GM19328 (cell line): Measurements from ENCODE around the gene KRTAP1-5.
"Not testable (repeated sequence)": the region's sequence is repeated elsewhere in the genome, so short reads cannot be mapped to it uniquely, and the experiment has no call there.

Experiments used
- ATAC-seq: cut with Tn5 transposase; IDR thresholded peaks from one replicate; pipeline ENCODE4 v1.9.1; 2021; ENCODE audit warnings: mild to moderate bottlenecking, moderate library complexity; ENCODE audit not compliant: unreplicated experiment

Gene KRTAP1-5

DNA sequence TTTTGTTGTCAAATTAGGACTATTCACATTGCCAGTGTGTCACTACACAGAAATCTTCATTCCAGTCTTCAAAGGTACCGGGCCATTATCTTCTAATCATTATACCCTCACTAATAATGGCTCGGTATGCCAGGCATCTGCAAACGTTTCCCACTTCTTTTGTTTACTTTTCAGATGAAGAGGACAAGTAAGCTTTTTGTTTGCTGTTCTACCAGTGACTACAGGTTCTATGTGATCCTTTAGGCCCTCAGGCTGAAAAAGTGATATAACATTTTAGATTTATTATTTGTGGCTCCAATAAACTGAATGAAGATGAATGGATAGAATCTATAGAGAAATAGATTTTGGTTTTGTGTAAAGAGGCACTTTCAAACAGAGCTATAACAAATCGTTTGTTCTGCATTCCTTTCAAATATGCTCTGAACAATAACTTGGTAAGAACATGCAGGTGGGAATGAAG lies 17.7 kb downstream of the KRTAP1-5 start:
- ATAC-seq = no peak

- ATAC-seq = no peak
Measured at GRCh38 chr17:41008811-41009210, 18.2 kb downstream of the KRTAP1-5 start, which contains the start of gene KRTAP3-1. Gene KRTAP3-1 (minus strand): TSS chr17:41009128. CDS start chr17:41009074, 54 bp downstream.

DNA sequence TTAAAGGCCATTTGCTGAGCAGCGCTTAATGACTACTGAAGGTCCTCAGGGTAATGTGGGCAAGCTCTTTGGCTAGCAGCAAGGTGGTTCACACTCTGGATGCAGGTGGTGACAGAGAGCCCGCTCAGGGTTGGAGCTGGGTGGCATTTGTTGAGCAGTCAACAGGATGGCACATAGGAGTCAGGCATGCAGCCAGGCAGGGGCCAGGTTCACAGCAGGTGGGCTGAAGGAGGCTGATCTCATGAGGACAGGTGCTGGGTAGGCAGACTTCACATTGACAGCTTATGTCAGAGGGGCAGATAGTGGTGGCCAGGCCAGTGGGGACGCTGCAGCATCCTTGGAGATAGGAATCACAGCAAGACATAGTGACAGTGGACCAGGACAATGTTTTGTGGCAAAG lies 22.6 kb downstream of the KRTAP1-5 start:
- ATAC-seq = no peak

- ATAC-seq = no peak
Measured at GRCh38 chr17:41003926-41004325, 23.1 kb downstream of the KRTAP1-5 start.

GRCh38 chr17:41002814-41003213 lies 24.2 kb downstream of the KRTAP1-5 start:
- no peak for ATAC-seq

GRCh38 chr17:41001795-41002194 lies 25.2 kb downstream of the KRTAP1-5 start:
- no peak for ATAC-seq

DNA sequence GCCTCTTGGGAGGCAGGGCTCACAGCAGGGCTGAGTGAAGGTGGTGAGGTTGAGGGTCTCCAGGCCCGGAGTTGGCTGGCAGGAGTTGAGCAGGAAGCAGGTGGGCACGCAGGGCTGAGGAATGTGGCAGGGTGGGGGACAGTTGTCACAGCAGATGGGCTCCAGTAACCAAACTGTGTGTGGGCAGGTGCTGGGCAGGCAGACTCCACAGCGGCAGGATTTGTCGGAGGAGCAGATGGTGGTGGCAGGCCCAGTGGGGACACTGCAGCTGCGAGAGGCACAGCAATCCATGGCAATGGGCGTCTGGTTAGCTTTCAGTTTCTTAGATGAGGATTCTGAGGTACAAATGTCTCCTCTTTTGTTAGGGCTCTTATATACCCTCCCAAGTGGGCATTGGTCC lies 27.4 kb downstream of the KRTAP1-5 start, which contains the start of gene KRTAP3-2:
Gene KRTAP3-2, minus strand, starts transcription at position 344 of the 400 bp plus-strand sequence. Its CDS starts 53 bp downstream, at position 291.
- not testable (repeated sequence) for ATAC-seq

DNA sequence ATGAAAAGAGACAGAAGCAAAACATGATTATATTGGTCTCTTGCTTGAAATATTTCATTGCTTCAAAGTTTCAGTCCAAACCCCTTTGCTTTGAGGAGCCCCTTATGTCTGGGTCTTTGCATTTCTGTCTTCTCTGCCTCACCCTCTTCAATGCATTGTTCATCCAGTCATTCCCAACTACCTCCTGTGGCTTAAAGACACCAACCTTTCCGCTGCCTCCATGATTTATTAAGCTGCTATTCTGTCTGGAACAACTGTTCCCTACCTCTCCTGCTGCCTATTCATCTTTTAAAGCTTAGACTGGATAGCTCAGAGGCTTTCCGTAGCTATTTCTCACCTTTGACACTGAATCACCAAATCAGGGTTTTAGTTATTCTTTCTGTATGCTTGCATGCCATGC lies 29.6 kb downstream of the KRTAP1-5 start:
- no peak for ATAC-seq

GRCh38 chr17:40996829-40997228 lies 30.2 kb downstream of the KRTAP1-5 start:
- ATAC-seq = no peak

- ATAC-seq = no peak
Measured at GRCh38 chr17:40995116-40995515, 31.9 kb downstream of the KRTAP1-5 start.

DNA sequence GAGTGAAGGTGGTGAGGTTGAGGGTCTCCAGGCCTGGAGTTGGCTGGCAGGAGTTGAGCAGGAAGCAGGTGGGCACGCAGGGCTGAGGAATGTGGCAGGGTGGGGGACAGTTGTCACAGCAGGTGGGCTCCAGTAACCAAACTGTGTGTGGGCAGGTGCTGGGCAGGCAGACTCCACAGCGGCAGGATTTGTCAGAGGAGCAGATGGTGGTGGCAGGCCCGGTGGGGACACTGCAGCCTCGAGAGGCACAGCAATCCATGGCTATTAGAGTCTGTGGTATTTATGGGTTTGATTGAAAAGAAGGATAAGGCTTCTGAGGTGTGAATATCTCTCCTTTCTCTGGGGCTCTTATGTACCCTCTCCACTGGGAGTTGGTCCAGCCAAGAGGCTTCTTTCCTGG lies 33.2 kb downstream of the KRTAP1-5 start, which contains the start of gene KRTAP3-3:
Gene KRTAP3-3, minus strand, starts transcription at position 326 of the 400 bp plus-strand sequence. Its CDS starts 67 bp downstream, at position 259.
- no peak for ATAC-seq

DNA sequence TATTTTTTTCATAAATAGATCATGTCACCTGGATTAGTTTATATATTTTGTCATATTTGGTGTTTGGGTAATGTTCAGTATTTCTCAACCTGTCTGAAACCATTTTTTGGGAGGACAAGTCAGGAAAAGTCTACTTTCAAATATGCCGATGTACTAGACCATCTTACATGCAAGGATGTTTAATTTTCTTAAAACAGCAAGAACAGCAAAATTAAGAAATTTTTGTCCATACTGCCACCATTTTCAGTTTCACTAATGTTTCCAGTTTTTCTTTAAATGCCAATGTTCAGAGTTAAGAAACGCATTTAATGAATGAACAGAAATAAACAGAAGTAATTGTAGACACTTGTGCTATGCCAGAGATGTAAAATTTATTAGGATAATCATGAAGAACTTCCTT lies 33.9 kb downstream of the KRTAP1-5 start:
- no peak for ATAC-seq

GRCh38 chr17:40992666-40993065 lies 34.3 kb downstream of the KRTAP1-5 start:
- no peak for ATAC-seq

DNA sequence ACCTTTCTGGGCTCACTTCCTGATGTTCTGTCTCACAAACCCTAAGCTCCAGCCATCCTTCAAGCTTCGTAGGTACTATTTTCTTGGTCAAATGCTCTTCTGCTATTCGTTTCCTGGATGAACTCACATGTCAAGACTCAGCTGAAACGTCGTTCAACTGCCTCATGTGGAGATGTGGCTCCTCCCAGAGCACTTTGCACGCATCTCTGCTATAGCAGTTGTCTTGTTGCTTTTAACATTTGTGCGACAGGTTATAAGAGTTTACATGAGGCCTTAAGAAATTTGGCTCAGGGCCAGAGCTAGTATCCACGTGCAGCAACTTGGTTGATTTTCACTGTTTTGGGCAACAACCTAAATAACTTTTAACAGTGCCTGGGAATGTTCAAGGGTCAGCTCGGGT lies 40.1 kb downstream of the KRTAP1-5 start:
- no peak for ATAC-seq

- ATAC-seq = no peak
Measured at GRCh38 chr17:40984226-40984625, 42.8 kb downstream of the KRTAP1-5 start, which contains the start of gene KRT40. Gene KRT40 (minus strand): TSS chr17:40984326. CDS start chr17:40984273, 53 bp downstream.

GRCh38 chr17:40981115-40981514 lies 45.9 kb downstream of the KRTAP1-5 start:
- no peak for ATAC-seq

GRCh38 chr17:40980596-40980995 lies 46.4 kb downstream of the KRTAP1-5 start:
- no peak for ATAC-seq

DNA sequence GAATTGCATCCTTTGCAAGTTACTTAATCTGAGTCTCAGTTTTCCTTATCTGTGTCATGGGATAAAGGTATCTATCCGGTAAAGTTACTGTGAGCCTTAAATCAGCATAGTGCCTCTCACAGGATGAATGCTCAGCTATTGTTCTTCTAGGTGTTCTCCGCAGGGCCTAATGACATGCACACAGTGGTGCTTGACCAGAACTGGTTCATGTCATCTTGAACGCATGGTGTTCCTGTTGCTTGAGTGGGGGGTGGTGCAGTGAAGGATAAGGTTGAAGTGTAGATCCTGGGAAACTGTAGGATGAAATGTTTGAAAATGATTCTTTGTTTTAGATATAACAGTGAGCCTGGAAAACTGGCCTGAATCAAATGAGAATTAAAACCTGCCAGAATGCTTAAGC lies 46.9 kb downstream of the KRTAP1-5 start:
- ATAC-seq = no peak

DNA sequence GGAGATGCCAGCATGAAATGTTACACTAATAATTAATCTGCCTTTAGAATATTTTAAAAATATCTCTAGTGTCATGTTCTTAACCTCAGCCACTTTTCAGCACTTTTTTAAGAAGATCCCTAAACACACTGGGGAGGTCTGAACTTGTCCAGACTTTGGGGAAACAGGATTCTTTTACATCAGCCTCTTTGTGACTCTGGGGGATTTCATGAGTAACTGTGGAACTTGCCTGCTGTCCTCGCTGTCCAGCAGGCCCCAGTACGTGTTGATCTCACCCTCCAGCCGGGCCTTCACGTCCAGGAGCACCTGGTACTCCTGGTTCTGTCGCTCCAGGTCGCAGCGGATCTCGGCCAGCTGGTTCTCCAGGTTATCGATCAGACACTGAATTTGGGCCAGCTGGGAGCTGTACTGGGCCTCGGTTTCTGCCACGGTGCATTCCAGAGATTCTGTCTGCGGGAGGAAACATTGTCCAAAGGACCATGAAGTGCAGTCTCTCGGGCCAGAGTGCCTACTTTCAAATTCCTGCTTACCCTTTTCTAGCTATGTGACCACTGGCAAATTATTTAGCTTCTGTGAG lies 48.3 kb downstream of the KRTAP1-5 start:
- ATAC-seq = no peak
